Retina (tissue), 1 donor: ENCODE measurements around the gene PTH2R.
"Not testable (repeated sequence)": the region's sequence is repeated elsewhere in the genome, so short reads cannot be mapped to it uniquely, and the experiment has no call there.

Experiments
- DNase-seq: peaks from one replicate; pipeline ENCODE4 v3.0.0-alpha.2; 2016

The PTH2R gene

DNA sequence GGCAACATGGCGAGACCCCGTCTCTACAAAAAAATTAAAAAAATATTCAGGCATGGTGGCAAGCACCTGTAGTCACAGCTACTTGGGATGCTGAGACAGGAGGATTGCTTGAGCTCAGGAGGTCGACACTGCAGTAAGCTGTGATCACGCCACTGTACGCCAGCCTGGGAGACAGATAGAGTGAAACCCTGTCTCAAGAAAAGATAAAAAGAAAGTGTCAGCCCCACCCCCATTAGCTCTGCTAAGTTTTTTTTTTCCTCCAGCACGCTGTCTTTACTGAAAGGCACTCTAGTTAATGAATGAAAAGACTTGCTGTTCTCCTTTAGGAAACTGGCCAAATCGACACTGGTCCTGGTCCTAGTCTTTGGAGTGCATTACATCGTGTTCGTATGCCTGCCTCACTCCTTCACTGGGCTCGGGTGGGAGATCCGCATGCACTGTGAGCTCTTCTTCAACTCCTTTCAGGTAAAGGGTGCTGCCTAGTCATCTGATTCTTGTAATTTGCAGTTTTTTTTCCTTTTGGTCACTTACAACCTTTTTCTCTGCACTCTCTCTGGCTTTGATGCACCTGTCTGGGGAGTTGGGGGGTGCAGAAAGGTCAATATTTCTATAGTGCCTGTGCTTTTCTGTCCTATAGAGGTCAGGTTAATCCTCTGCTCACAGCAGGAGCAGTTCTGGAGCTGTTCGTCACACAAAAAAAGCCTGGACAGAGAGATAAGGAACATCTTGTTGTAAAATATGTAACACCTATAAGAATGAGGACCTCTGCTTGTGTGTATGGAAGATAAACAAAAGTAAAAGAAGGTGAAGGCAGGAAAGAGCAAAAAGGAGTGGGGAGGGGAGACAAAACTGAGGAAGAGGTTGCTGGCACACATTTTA, 82.3 kb downstream of the PTH2R start:
- no peak for DNase-seq

GRCh38 chr2:208489687-208490086, 83.1 kb downstream of the PTH2R start:
- DNase-seq, result no peak

GRCh38 chr2:208490492-208490891, 83.9 kb downstream of the PTH2R start:
- no peak for DNase-seq

DNA sequence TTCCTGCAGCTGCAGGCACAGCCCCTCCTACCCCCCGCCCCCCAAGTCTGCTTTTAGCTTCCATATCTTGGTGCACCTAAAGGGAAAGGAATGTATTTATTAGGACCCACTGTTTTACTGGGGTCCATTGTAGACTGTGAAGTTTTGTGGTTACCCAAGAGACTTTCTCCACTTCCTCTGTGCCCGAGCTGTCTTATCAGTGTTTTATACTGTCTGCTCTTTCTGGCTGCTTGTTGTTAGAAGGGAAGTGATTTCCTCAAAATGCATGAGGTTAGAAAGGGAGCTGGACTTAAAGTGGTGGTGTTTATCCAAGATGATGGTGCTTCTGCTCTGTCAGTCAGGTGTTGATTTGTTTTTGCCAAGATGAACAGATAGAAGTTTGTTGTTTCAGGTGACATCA, 85.0 kb downstream of the PTH2R start:
- no peak for DNase-seq

- no peak for DNase-seq
These were observed 85.5 kb downstream of the PTH2R start for GRCh38 chr2:208492069-208492468.

DNA sequence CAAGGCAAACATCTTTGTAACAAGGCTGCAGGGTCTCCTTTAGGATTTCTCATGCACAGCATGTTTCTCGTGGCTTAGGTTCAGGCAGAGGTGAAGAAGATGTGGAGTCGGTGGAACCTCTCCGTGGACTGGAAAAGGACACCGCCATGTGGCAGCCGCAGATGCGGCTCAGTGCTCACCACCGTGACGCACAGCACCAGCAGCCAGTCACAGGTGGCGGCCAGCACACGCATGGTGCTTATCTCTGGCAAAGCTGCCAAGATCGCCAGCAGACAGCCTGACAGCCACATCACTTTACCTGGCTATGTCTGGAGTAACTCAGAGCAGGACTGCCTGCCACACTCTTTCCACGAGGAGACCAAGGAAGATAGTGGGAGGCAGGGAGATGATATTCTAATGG, 86.6 kb downstream of the PTH2R start:
- no peak for DNase-seq

DNA sequence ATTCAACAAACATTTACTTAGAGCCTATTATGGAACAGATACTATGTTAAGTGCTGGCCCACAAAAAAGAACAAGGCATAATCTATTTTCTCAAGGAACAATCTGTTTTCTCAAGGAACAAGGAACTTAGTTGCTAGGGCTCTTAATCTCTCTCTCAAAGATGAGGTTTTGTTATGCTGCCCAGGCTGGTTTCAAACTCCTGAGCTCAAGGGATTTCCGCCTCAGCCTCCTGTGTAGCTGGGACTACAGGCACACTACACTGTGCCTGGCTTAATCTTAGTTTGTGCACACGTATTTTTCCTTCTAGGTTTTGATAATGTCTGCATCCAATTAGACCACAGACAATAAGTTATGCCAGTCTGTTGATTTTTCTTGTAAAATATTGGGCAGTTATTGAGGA, 89.5 kb downstream of the PTH2R start:
- no peak for DNase-seq

GRCh38 chr2:208501206-208501605, 94.6 kb downstream of the PTH2R start:
- peak; percentile 76 for DNase-seq

- DNase-seq, result no peak
These were observed 95.7 kb downstream of the PTH2R start for GRCh38 chr2:208502288-208502687.

- DNase-seq, result not testable (repeated sequence)
These were observed 98.8 kb downstream of the PTH2R start for GRCh38 chr2:208505365-208505764.

GRCh38 chr2:208509586-208509985, 103.0 kb downstream of the PTH2R start:
- DNase-seq, result no peak

GRCh38 chr2:208511016-208511415, 104.4 kb downstream of the PTH2R start:
- no peak for DNase-seq

- no peak for DNase-seq
These were observed 105.0 kb downstream of the PTH2R start for GRCh38 chr2:208511573-208511972.

GRCh38 chr2:208515099-208515498, 108.5 kb downstream of the PTH2R start:
- DNase-seq, result no peak

GRCh38 chr2:208523069-208523468, 116.5 kb downstream of the PTH2R start:
- DNase-seq, result not testable (repeated sequence)

- not testable (repeated sequence) for DNase-seq
These were observed 118.6 kb downstream of the PTH2R start for GRCh38 chr2:208525165-208525564.

GRCh38 chr2:208529796-208530195, 123.2 kb downstream of the PTH2R start:
- DNase-seq, result no peak

DNA sequence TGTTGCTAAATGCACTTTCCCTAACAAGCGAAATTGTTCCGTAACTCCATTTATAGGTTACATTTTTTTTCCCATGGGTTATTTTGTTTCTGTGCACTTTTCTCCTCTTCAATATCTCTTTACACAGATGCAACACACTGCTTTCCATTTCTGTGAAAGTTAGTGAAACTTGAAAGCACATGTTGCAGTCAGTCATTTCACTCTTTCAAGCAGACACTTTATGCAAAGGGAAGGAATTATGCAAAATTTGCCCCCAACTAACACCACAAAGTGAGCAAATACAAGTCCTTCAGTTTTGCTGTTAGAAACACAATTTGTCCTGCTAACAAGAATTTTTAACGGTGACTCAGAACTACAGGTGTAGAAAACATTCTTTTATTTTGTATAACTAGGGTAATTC, 124.8 kb downstream of the PTH2R start:
- no peak for DNase-seq

- not testable (repeated sequence) for DNase-seq
These were observed 129.0 kb downstream of the PTH2R start for GRCh38 chr2:208535578-208535977.

- no peak for DNase-seq
These were observed 134.9 kb downstream of the PTH2R start for GRCh38 chr2:208541461-208541988.

DNA sequence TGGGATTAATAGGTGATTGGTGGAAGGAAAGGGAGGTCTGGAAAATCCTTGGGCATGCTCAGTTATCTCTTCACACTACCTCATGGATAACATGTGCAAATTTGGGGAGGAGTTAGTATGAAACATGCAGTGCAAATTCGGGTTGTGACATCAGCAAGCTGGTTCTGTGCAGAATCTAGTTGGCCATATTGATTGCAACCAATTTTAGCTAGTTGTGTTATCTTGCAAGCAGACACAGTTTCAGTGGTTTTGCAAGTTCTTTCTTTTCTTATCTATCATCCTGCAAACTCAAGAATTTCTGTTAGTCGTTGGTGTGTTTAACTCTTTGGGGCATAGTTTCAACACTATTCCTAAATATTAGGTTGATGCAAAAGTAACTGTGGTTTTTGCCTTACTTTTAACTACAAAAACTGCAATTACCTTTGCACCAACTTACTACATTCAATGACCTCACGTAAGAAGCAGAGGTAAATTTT, 135.4 kb downstream of the PTH2R start:
- DNase-seq, result no peak

DNA sequence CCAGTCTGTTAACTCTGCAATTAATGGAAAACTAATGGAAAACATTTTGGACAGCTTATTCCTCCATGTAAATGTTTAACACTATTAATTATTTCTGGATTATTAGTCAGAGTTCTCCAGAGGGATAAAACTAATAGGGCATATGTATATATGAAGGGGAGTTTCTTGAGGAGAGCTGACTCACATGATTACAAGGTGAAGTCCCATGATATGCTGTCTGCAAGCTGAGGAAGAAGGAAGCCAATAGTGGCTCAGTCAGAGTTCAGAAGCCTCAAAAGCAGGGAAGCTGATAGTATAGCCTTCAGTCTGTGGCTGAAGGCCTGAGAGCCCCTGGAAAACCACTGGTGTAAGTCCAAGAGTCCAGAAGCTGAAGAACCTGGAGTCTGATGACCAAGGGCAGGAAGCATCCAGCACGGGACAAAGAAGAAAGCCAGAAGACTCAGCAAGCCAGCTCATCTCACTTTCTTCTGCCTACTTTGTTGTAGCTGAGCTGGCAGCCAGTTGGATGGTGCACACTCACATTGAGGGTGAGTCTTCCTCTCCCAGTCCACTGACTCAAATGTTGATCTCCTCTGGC, 136.0 kb downstream of the PTH2R start:
- no peak for DNase-seq
